Right renal cortex interstitium (tissue), 3 donors: ENCODE results near the gene CELF1. TPM values are rescaled to one million over a fixed set of nuclear protein-coding genes. Genes with fewer than 3 reads are reported as not detected.
"Not testable (repeated sequence)": the region's sequence is repeated elsewhere in the genome, so short reads cannot be mapped to it uniquely, and the experiment has no call there.

Experiments used
- DNase-seq, 3 donors: peaks; one replicate each; pipeline ENCODE4 v3.0.0-alpha.2; 2013; ENCODE audit warnings: low read depth in 3 of 3, low spot score in 2 of 3
- polyA plus RNA-seq, 3 donors: library from polyadenylated mRNA; unstranded; fragments of 120-200 nt; gene quantifications; one replicate each; pipeline ENCODE4 v1.2.1, GENCODE V29; 2013; ENCODE audit not compliant: insufficient read length in 3 of 3

The CELF1 gene
- polyA plus RNA-seq, 3 donors, result 92.7 to 99.4 (median 98.1) TPM

DNA sequence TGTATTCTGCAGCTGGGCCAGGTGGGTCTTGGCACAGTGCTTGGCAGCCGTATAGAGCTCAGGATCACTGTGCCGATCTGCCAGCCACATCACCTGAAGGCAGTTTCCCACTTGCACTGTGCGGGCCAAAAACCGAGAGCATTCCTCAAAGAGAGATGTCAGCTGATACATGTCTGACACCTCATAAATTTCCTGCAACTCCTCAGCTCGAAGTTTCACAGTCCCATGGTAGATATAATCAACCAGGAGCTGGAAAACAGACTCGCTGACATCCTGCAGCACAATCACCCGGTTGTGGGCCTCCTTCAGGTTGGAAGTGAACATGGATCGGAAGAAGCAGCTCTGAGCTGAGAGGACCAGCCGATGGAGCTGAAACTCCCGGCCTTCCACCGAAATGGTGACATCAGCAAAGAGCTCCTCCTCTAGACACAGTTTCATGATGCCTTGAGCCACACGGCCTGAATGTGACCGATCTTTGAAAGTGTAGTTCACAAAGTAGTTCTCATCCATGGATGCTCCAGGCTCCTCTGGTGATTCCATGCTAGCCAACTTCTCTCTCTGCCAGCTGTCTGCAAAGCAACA is 24.6 kb upstream of the CELF1 start:
- no peak for DNase-seq

DNA sequence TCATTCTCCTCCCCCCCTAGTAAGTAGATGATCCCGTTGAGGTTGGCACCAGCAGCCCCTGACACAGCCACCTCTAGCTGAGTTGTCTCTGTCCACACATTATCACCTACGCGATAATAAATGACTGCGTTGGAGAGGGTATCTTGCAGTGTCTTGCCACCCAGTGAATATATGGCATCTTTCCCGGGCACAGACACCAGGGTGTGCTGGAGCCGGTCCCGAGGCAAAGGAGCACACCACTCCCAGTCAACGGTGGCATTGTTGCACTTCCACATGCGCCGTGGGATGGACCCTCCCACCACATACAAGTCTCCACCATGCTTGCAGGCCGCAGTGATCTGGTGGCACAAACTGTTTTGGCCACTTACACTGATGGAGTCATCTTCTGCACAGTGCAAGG is 20.4 kb upstream of the CELF1 start:
- DNase-seq, result no peak

DNA sequence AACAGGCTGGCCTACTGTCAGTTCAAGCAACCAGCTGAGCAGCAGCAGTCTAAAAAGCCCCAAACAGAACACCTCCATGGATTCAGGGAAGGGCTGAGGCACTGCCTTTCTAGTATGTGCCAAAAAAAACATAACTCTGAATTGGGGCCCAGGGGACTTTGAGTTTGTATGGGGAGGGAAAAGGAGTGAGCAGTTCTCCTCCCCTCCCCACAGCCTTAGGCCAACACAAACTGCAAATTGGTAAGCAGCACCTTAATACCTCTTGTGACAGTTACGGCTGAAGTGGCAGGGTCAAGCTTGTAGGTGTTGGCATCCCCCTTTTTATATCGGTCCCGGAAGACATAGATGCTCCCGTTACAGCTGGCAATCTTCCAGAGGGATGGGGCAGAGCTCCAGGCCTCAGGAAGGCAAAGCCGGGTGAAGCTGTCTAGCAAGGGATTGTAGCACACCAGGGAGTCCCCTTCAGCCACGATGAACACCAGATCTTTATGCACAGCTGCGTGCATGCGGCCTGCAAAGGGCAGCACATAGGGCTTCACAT is 19.9 kb upstream of the CELF1 start:
- no peak for DNase-seq

DNA sequence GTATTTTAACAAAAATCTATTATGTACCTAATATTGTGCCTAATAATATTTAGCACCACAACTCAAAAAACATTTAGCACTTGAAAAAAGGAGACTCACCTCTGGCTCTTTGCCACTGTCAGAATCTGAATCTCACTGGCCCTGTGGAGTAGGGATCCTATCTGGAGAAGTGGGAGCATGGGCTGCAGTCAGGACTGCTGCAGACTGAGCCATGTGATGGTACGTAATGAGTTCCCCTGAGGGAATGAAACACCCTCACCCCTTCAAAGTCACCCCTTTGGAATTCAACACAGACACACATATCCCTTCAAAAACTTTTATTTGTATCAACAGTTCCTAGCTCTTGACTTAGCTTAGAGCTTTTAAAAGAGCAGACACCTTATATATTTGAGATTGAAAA is 19.0 kb upstream of the CELF1 start:
- DNase-seq, result no peak

DNA sequence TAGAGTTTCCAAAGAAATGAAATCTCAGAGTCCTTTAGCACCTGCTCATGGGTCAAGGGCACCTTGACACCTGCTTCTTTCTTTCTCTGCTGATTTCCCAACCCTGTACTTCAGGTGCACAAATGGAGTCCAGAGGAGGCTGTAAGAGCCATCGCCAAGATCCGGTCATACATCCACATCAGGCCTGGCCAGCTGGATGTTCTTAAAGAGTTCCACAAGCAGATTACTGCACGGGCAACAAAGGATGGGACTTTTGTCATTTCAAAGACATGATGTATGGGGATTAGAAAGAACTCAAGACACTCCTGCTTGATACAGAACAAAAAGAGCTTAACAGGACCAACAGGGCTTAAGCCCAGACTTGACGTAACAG is 18.4 kb upstream of the CELF1 start:
- DNase-seq, result no peak

DNA sequence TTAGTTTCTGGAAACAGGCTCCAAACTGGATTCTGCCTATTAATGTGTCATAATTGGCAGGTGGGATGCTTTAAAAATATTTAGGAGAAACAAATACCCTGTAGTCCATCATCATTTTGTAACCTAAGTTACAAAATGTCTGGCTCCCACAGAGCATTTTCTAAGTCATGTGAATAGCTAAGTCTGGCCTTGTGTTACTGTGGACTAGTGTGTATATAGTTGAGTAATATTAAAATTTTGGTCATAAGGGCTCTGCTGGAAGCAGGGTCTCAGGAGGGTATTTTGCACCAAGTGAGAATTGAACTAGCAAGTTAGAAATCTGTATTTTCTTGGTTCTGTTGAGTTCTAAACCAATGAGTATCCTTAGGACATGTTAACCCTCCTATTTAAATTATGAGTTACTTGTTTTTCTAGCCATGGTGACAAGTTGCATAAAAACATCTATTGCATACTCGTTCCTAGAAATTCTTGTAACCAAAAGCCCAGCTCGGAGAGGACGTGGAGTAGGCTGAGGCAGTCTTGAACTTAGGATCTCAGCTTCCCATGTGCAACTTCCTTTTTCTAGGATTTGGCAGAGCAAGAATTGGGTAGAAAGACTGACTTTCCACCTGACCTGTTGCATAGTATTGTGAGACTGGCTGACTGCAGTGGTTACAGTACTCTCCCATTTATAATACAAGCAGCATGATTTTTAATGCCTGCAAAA is 17.9 kb upstream of the CELF1 start:
- DNase-seq, result no peak

DNA sequence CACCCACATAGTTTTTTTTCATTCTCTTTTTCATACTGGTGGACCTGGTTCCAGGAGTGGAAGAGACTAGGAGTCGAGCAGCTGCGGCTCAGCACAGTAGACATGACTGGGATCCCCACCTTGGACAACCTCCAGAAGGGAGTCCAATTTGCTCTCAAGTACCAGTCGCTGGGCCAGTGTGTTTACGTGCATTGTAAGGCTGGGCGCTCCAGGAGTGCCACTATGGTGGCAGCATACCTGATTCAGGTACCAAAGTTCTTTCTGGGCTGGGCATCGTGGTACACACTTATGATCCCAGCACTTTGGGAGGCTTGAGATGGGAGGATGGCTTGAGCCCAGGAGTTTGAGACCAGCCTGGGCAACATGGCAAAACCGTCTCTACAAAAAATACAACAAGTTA is 16.7 kb upstream of the CELF1 start:
- no peak for DNase-seq

DNA sequence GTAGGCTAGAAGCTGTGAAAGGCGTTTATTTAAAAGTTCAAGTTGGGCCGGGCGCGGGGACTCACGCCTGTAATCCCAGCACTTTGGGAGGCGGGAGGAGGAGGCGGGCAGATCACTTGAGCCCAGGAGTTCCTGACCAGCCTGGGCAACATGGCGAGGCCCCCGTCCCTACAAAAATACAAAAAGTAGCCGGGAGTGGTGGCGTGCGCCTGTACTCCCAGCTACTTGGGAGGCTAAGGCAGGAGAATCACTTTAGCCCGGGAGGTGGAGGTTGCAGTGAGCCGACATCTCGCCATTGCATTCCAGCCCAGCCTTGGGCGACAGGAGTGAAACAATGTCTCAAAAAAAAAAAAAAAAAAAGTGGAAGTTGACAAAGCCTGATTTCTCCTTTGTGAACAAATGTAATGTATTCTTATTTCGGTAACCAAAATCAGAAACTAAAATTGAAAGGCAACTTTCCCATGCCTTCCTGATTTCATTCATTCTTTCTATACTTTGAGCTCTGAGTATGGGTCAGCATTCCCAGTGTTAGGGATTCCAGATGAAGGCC is 13.3 kb upstream of the CELF1 start:
- DNase-seq, result no peak

DNA sequence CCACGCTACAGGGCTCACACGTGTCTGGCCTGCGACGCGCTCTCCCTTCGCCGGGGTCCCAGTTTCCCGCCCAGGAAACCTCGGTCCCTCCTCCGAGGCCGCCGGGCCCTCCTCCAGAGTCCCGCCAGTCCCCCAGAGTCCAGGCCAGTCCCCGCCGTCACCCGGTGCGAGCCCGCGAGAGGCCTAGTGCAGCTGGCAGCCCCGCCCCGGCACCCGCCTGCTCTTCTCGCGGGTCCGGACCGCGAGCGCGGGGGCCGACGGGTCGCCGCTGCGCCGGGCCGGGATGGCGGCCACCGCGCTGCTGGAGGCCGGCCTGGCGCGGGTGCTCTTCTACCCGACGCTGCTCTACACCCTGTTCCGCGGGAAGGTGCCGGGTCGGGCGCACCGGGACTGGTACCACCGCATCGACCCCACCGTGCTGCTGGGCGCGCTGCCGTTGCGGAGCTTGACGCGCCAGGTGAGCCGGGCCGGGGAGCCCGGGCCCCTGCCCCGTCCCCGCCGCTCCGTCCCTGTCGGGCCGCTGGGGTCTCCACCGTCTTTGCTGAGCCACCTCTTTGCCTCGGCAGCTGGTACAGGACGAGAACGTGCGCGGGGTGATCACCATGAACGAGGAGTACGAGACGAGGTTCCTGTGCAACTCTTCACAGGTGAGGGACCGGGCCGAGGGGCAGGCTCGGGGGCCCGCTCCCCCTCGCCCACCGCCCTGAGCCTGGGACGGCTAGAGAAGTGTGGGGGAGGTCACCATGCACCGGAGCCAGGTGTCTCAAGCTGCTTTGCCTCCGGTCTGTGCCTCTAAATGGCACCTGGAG is 12.6 kb upstream of the CELF1 start, which contains the start of gene PTPMT1:
Gene PTPMT1 (plus strand): TSS at position 260 of the 809 bp plus-strand sequence. CDS start 24 bp downstream, at position 284.
- DNase-seq, result no peak

DNA sequence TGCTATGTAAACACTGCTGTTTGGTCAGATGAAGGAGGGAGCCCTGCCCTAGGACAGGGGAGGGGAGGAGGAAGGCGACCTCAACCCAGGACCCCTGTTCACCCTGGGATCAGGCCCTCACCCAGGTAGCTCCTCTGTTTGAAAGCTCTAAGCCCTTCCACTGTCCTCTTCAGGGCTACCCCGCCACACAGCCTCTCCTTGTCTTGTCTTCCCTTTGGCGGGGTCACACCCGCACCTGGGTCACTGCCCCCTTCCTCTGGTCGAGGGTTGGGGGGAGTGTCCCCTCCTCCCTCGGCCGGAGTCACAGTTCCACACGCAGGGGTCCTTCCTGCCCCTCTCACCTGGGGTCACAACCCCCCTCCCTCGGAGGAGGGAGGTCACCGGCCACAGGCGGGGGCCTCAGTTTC is 12.0 kb upstream of the CELF1 start:
- no peak for DNase-seq

DNA sequence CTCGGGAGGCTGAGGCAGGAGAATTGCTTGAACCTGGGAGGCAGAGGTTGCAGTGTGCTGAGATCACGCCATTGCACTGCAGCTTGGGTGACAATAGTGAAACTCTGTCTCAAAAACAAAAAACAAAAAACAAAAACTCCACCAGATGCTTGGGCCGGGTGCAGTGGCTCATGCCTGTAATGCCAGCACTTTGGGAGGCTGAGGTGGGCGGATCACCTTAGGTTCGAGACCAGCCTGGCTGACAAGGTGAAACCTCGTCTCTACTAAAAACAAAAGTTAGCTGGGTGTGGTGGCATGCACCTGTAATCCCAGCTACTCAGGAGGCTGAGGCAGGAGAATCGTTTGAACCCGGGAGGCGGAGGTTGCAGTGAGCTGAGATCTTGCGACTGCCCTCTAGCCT is 11.4 kb upstream of the CELF1 start:
- not testable (repeated sequence) for DNase-seq

DNA sequence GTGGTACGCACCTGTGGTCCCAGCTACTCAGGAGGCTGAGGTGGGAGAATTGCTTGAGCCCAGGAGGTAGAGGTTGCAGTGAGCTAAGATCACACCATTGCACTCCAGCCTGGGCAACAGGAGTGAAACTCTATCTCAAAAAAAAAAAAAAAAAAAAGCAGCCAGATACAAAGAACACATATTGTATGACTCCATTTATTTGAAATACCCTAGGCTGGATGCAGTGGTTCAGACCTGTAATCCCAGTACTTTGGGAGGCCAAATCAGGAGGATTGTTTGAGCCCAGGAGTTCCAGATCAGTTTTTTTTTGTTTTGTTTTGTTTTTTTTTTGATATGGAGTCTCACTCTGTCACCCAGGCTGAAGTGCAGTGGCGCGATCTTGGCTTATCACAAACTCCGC is 9.5 kb upstream of the CELF1 start:
- DNase-seq, result not testable (repeated sequence)

DNA sequence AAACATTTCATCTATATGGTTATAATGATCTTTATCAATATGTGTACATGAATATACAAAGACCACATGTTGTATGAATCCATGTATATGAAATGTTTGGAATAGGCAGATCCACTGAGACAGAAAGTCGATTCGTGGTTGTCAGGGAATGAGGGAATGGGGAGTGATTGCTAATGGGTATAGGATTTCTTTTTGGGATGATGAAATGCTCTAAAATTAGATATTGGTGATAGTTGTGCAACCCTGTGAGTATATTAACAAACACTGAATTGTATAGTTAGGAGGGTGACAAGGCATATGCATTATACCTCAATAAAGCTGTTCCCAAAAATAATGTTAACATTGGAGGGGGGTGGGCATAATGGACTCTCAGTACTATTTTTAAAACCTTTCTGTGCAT is 7.5 kb upstream of the CELF1 start:
- DNase-seq, result no peak

DNA sequence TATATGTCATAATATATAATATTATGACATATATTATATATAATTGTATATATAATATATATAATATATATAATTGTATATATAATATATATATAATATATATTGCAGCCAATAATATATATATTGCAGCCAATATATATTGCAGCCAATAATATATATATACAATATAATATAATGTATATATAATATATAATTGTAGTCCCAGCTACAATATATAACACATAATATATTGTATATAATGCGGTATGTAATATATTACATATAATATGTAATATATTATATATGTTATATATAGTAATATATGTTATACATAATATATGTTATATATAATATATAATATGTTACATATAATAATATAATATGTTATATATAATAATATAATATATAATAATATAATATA is 5.8 kb upstream of the CELF1 start:
- no peak for DNase-seq

DNA sequence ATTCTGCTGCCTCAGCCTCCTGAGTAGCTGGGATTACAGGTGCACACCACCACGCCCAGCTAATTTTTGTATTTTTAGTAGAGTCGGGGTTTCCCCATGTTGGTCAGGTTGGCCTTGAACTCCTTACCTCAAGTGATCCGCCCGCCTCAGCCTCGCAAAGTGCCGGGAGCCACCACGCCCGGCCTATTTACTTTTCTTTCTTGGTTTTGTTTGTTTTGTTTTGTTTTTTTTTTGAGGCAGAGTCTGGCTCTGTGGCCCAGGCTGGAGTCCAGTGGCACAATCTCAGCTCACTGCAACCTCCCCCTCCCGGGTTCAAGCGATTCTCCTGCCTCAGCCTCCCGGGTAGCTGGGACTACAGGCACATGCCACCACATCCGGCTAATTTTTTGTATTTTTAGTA is 4.1 kb upstream of the CELF1 start:
- DNase-seq, result not testable (repeated sequence)

DNA sequence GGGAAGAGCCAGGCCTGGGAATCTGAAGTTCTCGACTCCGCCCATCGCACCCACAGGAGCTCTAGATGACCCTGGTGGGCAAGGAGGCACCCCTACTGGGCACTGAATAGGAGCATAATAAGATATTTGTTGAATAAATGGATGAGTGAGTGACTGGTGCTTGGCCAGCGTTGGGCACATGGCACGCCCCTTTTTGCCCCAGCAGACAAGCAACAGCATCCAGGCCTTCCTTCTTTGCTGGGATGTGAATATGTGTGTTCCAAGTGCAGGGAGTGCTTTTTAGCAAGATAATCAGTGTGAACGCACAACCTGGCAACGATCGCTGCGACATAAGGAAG is 443 bp upstream of the CELF1 start:
- DNase-seq, result no peak

DNA sequence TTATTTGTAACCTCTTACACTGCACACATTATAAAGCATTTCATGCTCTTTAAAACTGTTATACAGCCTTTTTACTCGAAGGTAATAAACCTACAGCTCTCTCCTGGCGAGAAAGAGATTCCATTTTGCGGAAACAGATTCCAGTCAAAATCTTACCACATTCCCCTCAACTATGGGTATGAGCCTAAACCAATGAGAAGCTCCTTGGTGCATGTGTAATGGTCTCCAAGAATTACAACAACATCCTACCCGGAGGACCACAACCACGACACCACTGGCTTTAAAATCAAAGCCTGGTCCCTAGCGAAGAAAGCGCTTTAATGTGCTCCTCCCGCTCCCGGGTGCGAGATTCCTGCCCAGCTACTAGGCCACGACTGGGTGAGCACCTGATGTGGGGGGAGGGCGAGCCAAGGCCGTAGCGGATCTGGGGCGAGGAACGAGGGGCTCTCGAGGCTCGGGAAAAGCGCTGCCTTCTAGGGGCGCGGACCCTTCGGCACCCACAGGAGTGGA is 821 bp downstream of the CELF1 start:
- no peak for DNase-seq

DNA sequence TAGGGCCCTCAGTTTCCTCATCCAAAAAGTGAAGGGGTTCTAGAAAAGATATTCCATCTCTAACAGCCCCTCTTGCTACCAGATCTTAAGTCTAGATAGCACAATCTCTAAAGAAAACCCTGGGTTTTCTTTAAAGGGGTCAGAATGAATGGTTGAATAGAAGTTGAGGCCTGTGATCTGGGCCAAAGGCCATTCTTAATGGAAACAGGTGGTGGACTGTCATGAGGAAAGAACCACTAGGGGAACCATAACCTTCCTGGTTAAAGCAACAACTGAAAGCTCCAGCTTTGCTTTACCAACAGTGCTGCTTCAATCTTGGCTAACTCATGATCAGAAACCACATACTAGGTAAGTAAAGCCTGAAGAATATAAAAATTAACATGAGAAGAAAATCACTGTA is 1.8 kb downstream of the CELF1 start:
- DNase-seq, result no peak

DNA sequence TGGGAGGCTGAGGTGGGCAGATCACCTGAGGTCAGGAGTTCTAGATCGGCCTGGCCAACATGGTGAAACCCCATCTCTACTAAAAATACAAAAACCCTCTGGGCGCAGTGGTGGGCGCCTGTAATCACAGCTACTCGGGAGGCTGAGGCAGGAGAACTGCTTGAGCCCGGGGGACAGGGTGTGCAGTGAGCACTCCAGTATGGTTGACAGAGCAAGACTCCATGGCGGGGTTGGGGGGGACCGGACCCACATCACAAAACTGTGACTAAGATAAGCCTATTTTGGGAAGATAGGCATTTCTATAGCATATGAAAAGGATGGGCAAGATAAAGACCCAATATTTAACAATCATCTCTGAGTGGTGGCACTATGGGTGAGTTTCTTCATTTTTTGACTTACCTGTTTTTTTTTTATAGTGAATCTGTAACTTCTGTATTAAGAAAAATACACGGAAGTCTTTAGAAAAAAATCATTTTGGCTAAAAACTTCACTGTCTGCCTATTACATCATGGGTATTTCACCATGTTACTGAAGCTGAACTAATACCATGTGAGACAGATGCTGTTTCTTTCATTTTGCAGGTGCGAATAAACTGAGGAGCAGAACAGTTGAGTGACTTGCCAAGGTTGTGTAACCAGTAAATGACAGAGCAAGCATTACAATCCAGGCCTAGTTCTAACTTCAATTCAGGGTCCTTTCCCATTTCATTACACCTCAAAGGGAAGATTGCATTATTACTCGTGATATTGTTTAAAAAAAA is 2.5 kb downstream of the CELF1 start:
- no peak for DNase-seq

DNA sequence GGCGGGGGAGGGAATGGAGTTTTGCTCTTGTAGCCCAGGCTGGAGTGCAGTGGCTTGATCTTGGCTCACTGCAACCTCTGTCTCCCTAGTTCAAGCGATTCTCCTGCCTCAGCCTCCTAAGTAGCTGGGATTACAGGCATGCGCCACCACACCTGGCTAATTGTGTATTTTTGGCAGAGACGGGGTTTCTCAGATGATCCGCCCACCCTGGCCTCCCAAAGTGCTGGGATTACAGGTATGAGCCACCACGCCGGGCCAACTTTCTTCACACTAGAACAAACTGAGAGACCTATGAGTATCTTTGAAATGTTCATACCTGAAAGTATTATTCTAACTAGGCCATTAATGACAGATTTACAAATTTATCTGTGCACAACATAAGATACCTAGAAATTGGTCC is 6.7 kb downstream of the CELF1 start:
- DNase-seq, result not testable (repeated sequence)
